Esophagus squamous epithelium (tissue), 5 donors: ENCODE results near the gene MSL1. TPM values are rescaled to one million over a fixed set of nuclear protein-coding genes. Genes with fewer than 3 reads are reported as not detected.

Source experiments
- DNase-seq: peaks from one replicate; lab custom pipeline; 2025; lab: John Stamatoyannopoulos, UW
- H3K27ac ChIP-seq, 4 donors: fragments of 200-600 bp; sonication (generic); one replicate each; pipeline ENCODE4 v1.5.1; 2016 to 2019; ENCODE audit warnings: mild to moderate bottlenecking in 1 of 4
- H3K27me3 ChIP-seq, 4 donors: fragments of 200-600 bp; sonication (generic); 1 replicate in 3 of 4; 2 replicates in 1 of 4; pipeline versions ENCODE4 v1.5.1 to v1.6.0; 2017 to 2021; ENCODE audit warnings: antibody characterized with exemption in 1 of 4
- H3K36me3 ChIP-seq, 3 donors: fragments of 200-600 bp; sonication (generic); one replicate each; pipeline ENCODE4 v1.5.1; 2016 to 2019
- H3K4me1 ChIP-seq, 3 donors: fragments of 200-600 bp; sonication (generic); one replicate each; pipeline ENCODE4 v1.5.1; 2017 to 2019
- H3K4me3 ChIP-seq, 4 donors: fragments of 200-600 bp; sonication (generic); 1 replicate in 3 of 4; 2 replicates in 1 of 4; pipeline ENCODE4 v1.5.1; 2016 to 2019; ENCODE audit warnings: mild to moderate bottlenecking in 2 of 4, moderate library complexity in 1 of 4
- H3K9me3 ChIP-seq, 3 donors: fragments of 200-600 bp; sonication (generic); one replicate each; pipeline ENCODE4 v1.5.1; 2016 to 2019
- CTCF ChIP-seq, 6 experiments: fragments of 450-650 bp in 4 of 6; fragments of 200-600 bp in 2 of 6; sonication (generic) in 2 of 6; IDR thresholded peaks; one replicate each; pipeline ENCODE4 v1.5.1; 2016 to 2019; ENCODE audit warnings: antibody characterized with exemption in 6 of 6, mild to moderate bottlenecking in 4 of 6, moderate library complexity in 4 of 6
- POLR2A ChIP-seq, 4 donors: fragments of 450-650 bp; IDR thresholded peaks; one replicate each; pipeline ENCODE4 v1.6.1; 2017; ENCODE audit warnings: antibody characterized with exemption in 4 of 4, mild to moderate bottlenecking in 4 of 4, moderate library complexity in 3 of 4
- WGBS, 2 donors: methylation state at CpG; one replicate each; pipeline ENCODE4 v1.1.5; 2018; 5-methylcytosine and 5-hydroxymethylcytosine counted together
- intact Hi-C: fragments of 100-400 bp; cut with DNase I; formaldehyde crosslinking; loops from one replicate; pipeline ENCODE4 v1.15.0; 2022
- total RNA-seq, 4 donors: library from RNA; depleted of rRNA; stranded (reverse); fragments of >200 nt; gene quantifications; one replicate each; pipeline ENCODE4 v1.1.0, GENCODE V29; 2016
- donor health status: DM: yes; HTN: yes; CAD: no.

The MSL1 gene
- total RNA-seq, 4 donors from 2014 or later, result 41.5 to 59.9 (median 51.5) TPM

DNA sequence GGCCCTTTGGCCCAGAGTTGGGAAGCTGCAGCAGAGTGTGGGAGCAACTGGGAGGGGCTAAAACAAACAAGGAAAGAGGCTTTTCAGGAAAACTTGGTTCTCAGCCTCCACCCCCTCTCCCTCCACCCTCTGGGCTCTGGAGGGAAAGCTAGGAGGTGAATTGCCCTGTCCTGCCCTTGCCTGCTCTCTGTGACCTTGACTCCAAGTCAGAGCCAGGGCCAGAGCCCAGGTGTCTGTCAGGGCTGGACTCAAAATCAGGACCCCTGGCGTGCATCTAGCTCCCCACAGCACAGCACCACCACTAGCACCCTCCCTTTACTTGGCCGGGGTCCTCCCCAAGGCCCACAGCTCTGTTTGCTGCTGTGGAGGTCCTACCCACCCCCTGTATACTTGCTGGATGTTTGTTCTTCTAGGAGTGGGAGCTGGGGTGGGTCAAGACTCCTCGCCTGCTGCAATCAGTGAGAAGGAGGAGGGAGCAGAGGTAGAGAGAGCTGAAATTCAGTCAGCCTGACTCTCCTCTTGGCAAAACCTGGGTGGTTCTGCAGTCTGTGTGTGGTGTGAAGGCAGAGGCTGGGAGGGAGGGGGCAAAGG, 18.6 kb upstream of the MSL1 start:
- Histone ChIP-seq H3K4me1 (peaks cover 78 to 82% (median 79%) of the 10 kb centered on the region in 3 donors), H3K36me3 (no peaks in the 10 kb centered on the region), H3K27me3 (no peaks in the 10 kb centered on the region), H3K9me3 (no peaks in the 10 kb centered on the region), H3K4me3 (no peak overlapping the region), H3K27ac (peak overlapping the region; percentile 86 to 100 (median 98))
- TF ChIP-seq CTCF (IDR thresholded peaks at IDR 0.05) (no peak), POLR2A (IDR thresholded peaks at IDR 0.05) (peak in 1 of 4 donors; percentile 29)
- DNase-seq, result no peak
- intact Hi-C loops, result no loop called here
- WGBS, 2 donors, result 50 to 53% methylated on average over 3 of the region's 3 CpGs

DNA sequence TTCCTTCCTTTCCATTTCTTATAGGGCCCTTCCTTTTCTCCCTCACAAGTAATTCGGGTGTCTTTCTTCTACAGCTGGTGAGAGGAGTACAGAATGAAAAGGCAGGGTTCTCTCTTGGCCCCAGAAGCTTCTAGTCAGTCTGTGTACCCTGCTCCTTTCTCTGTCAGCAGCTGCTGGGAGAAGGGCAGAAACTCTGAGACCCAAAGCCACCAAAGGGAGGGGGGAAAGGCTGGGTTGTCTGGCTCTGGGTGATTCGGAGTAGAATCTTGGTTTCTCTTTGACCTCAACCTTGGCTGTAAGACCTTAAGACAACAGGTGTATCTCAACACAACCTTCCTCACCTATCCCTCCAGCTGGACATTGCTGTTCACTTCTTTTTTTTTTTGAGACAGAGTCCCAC, 18.1 kb upstream of the MSL1 start:
- H3K36me3 ChIP-seq, result no peaks in the 10 kb centered on the region
- peaks cover 77 to 82% (median 78%) of the 10 kb centered on the region in 3 donors for H3K4me1 ChIP-seq
- TF ChIP-seq CTCF (IDR thresholded peaks at IDR 0.05), result no peak
- no peak for TF ChIP-seq POLR2A (IDR thresholded peaks at IDR 0.05)

DNA sequence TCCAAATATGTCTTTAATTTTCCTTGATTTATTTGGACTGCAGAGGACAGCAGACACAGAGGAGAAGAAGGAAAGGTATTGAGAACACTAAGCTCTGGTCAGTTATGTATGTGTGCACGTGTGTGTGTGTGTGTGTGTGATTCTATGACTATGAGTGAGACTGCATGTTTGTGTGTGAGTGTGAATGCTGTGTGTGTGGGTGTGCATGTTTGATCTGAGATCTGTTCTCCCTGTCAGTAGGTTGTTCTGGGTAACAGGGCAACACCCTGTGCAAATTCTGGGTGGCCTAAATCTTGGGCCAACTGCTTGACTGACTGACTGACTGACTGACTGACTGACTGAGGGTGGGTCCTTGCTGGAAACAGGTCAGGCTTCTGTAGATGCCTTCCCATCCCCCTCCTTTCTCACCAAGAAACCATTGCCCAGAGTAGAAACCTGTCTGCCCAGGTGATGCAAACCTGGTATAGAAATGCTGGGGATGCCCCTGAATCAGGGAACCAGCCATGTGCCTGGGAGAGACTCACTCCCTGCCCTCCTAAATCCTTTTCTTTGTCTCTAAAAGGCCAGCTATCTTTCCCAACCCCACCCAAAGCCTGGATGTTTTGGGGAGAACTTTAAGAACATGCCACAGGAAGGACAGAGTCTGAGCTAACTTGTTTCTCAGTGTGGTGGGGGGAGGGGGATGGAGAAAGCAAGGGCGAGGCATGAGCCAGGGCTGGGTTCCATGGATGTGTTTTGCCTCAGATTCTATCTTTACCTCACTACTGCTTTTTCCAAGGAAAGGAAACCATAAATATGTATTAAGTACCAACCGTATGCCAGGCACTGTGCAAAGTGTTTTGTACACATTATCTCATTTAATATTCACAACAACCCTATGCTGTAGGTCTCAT, 16.9 kb upstream of the MSL1 start:
- H3K4me1 ChIP-seq, result peaks cover 78 to 92% (median 89%) of the 10 kb centered on the region in 3 donors
- H3K4me3 ChIP-seq, result no peak overlapping the region
- TF ChIP-seq POLR2A (IDR thresholded peaks at IDR 0.05), result no peak
- TF ChIP-seq CTCF (IDR thresholded peaks at IDR 0.05), result no peak
- no peaks in the 10 kb centered on the region for H3K9me3 ChIP-seq
- H3K27ac ChIP-seq, result peak overlapping the region; percentile 86 to 100 (median 98)
- no peaks in the 10 kb centered on the region for H3K27me3 ChIP-seq
- WGBS, 2 donors, result 34 to 42% methylated on average over 3 of the region's 3 CpGs
- intact Hi-C loops, result no loop called here
- no peaks in the 10 kb centered on the region for H3K36me3 ChIP-seq
- DNase-seq, result no peak

More for the DNA sequence above, 18.1 kb upstream of the MSL1 start:
- peak overlapping the region; percentile 86 to 100 (median 98) for H3K27ac ChIP-seq
- intact Hi-C loops, result no loop called here
- H3K9me3 ChIP-seq, result no peaks in the 10 kb centered on the region
- no peaks in the 10 kb centered on the region for H3K27me3 ChIP-seq
- DNase-seq, result no peak
- no peak overlapping the region for H3K4me3 ChIP-seq
- WGBS, 2 donors, result 48% methylated on average over 2 of the region's 2 CpGs

GRCh38 chr17:40105861-40106759, 15.7 kb upstream of the MSL1 start:
- no peaks in the 10 kb centered on the region for H3K27me3 ChIP-seq
- TF ChIP-seq CTCF (IDR thresholded peaks at IDR 0.05) (no peak), POLR2A (IDR thresholded peaks at IDR 0.05) (no peak)
- no peak for DNase-seq
- H3K4me3 ChIP-seq, result no peak overlapping the region
- no peaks in the 10 kb centered on the region for H3K36me3 ChIP-seq
- intact Hi-C loops, result no loop called here
- H3K4me1 ChIP-seq, result peaks cover 82 to 100% (median 98%) of the 10 kb centered on the region in 3 donors
- no peaks in the 10 kb centered on the region for H3K9me3 ChIP-seq
- peak overlapping the region; percentile 86 to 100 (median 98) for H3K27ac ChIP-seq
- WGBS, 2 donors, result 76 to 79% methylated on average over 3 to 5 of the region's 5 CpGs
